ENCODE results near the gene CCDC141. TPM values are rescaled to one million over a fixed set of nuclear protein-coding genes. Genes with fewer than 3 reads are reported as not detected.

CCDC141 gene
- total and polyA plus RNA-seq, 2 of the 13 experiments (the other 11 are each of a cell fraction or from before 2014, with no cell fraction given): not detected

DNA sequence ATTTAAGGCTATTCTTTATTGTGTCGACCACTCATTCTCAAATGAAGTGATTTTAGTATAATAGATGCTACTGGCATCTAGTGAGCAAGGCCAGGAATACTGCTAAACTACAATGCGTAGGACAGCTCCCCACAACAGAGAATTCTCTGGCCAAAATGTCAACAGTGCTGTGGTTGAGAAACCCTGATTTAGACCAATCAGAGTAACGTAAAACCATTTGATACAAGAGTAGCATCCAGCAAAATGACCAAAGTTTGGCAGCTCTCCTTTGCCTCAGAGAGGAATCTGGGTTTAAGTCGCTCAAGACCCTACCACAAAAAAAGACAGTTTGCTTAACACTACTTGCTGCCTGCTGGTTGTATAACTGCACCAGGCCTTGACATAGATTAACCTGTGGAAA lies 205.7 kb downstream of the CCDC141 start (continued):
- TF ChIP-seq, protein P1, sequence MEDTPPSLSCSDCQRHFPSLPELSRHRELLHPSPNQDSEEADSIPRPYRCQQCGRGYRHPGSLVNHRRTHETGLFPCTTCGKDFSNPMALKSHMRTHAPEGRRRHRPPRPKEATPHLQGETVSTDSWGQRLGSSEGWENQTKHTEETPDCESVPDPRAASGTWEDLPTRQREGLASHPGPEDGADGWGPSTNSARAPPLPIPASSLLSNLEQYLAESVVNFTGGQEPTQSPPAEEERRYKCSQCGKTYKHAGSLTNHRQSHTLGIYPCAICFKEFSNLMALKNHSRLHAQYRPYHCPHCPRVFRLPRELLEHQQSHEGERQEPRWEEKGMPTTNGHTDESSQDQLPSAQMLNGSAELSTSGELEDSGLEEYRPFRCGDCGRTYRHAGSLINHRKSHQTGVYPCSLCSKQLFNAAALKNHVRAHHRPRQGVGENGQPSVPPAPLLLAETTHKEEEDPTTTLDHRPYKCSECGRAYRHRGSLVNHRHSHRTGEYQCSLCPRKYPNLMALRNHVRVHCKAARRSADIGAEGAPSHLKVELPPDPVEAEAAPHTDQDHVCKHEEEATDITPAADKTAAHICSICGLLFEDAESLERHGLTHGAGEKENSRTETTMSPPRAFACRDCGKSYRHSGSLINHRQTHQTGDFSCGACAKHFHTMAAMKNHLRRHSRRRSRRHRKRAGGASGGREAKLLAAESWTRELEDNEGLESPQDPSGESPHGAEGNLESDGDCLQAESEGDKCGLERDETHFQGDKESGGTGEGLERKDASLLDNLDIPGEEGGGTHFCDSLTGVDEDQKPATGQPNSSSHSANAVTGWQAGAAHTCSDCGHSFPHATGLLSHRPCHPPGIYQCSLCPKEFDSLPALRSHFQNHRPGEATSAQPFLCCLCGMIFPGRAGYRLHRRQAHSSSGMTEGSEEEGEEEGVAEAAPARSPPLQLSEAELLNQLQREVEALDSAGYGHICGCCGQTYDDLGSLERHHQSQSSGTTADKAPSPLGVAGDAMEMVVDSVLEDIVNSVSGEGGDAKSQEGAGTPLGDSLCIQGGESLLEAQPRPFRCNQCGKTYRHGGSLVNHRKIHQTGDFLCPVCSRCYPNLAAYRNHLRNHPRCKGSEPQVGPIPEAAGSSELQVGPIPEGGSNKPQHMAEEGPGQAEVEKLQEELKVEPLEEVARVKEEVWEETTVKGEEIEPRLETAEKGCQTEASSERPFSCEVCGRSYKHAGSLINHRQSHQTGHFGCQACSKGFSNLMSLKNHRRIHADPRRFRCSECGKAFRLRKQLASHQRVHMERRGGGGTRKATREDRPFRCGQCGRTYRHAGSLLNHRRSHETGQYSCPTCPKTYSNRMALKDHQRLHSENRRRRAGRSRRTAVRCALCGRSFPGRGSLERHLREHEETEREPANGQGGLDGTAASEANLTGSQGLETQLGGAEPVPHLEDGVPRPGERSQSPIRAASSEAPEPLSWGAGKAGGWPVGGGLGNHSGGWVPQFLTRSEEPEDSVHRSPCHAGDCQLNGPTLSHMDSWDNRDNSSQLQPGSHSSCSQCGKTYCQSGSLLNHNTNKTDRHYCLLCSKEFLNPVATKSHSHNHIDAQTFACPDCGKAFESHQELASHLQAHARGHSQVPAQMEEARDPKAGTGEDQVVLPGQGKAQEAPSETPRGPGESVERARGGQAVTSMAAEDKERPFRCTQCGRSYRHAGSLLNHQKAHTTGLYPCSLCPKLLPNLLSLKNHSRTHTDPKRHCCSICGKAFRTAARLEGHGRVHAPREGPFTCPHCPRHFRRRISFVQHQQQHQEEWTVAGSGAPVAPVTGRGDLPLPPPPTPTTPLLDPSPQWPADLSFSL (CRISPR knock-in tag; IDR thresholded peaks at IDR 0.05): no peak

DNA sequence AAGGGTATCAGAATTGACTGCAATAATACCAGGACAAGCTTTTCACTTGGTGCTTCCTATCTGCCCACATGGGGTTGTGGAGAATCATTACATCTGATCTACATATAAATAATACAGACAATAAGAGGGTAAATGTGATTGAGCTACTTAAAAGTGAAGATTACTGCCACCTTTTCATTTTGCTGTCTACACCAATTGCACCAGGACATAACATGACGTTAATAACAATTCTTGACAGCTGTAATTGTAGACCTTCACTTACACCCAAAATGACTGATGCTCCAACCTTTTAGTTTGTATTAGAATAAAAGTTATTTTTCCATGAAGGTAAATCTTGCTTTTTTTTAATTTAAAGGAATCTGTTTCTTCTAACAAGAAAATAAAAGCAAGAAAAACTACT lies 206.2 kb downstream of the CCDC141 start:
- Histone ChIP-seq H3K27me3 (ENCODE audit: control insufficient read depth in 1 of 2, insufficient read depth in 2 of 2, low read length in 2 of 2) (no peaks in the 10 kb centered on the region), H3K9ac (ENCODE audit: insufficient read depth, low read depth, low read length) (no peak overlapping the region), H3K27ac (ENCODE audit: extremely low read length, insufficient read depth, low read length) (no peak overlapping the region), H3K36me3 (replicated peaks in 1 of 2; ENCODE audit: control insufficient read depth in 1 of 2, insufficient read depth in 2 of 2, low read length in 2 of 2) (no peaks in the 10 kb centered on the region), H2AFZ (ENCODE audit: low read length) (no peak overlapping the region), H4K20me1 (ENCODE audit: insufficient read depth, low read length) (no peaks in the 10 kb centered on the region), H3K4me2 (ENCODE audit: low read depth, low read length) (no peak overlapping the region), H3K9me3 (ENCODE audit: low read length) (no peaks in the 10 kb centered on the region), H3K4me3 (replicated peaks in 1 of 3; ENCODE audit: insufficient read depth in 1 of 3, low read depth in 2 of 3, low read length in 3 of 3) (no peak overlapping the region), H3K79me2 (ENCODE audit: insufficient read depth, low read length) (no peaks in the 10 kb centered on the region), H3K4me1 (ENCODE audit: insufficient read depth, low read length) (no peaks in the 10 kb centered on the region)
- in situ Hi-C loops (cut with HindIII; ENCODE audit: extremely low pct_ligation_motif_present, low pct_unique_long_range_greater_than_20kb) (no loop called here), intact Hi-C loops (cut with micrococcal nuclease; ENCODE audit: unreplicated experiment) (no loop called here)
- no peak for DNase-seq (ENCODE audit: low spot score)
- 0% methylated on average over 1 of the region's 1 CpG for WGBS (ENCODE audit: low lambda C conversion rate)
- BruUV-seq (replicated peaks): no TSS peak
- no peak for ATAC-seq
- ChIA-PET POLR2A (no interaction called here), CTCF (ENCODE audit: low intra/inter-chr PET ratio, low total read pairs) (no interaction called here)
- no peak for FAIRE-seq
- TF ChIP-seq KDM3A (CRISPR knock-in tag; IDR thresholded peaks at IDR 0.05; ENCODE audit: low read depth) (no peak), SRSF9 (IDR thresholded peaks at IDR 0.05; ENCODE audit: borderline replicate concordance, insufficient read depth, low read depth, low read length, poor library complexity, severe bottlenecking) (no peak), MEIS1 (CRISPR knock-in tag; IDR thresholded peaks at IDR 0.05; ENCODE audit: borderline replicate concordance) (no peak), PRDM4 (CRISPR knock-in tag; IDR thresholded peaks at IDR 0.05; ENCODE audit: borderline replicate concordance) (no peak), SAFB2 (CRISPR knock-in tag; IDR thresholded peaks at IDR 0.05; ENCODE audit: borderline replicate concordance, low read depth) (no peak)
- TF ChIP-seq, protein P2, sequence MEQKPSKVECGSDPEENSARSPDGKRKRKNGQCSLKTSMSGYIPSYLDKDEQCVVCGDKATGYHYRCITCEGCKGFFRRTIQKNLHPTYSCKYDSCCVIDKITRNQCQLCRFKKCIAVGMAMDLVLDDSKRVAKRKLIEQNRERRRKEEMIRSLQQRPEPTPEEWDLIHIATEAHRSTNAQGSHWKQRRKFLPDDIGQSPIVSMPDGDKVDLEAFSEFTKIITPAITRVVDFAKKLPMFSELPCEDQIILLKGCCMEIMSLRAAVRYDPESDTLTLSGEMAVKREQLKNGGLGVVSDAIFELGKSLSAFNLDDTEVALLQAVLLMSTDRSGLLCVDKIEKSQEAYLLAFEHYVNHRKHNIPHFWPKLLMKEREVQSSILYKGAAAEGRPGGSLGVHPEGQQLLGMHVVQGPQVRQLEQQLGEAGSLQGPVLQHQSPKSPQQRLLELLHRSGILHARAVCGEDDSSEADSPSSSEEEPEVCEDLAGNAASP (CRISPR knock-in tag; IDR thresholded peaks at IDR 0.05; ENCODE audit: borderline replicate concordance): no peak
- TF ChIP-seq, protein P3, sequence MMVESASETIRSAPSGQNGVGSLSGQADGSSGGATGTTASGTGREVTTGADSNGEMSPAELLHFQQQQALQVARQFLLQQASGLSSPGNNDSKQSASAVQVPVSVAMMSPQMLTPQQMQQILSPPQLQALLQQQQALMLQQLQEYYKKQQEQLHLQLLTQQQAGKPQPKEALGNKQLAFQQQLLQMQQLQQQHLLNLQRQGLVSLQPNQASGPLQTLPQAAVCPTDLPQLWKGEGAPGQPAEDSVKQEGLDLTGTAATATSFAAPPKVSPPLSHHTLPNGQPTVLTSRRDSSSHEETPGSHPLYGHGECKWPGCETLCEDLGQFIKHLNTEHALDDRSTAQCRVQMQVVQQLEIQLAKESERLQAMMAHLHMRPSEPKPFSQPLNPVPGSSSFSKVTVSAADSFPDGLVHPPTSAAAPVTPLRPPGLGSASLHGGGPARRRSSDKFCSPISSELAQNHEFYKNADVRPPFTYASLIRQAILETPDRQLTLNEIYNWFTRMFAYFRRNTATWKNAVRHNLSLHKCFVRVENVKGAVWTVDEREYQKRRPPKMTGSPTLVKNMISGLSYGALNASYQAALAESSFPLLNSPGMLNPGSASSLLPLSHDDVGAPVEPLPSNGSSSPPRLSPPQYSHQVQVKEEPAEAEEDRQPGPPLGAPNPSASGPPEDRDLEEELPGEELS (CRISPR knock-in tag; IDR thresholded peaks at IDR 0.05): no peak
